ENCODE results near the gene AK5.
A peak's percentile ranks its signal among the peaks of the same experiment; 100 is the strongest.

AK5 gene, protein sequence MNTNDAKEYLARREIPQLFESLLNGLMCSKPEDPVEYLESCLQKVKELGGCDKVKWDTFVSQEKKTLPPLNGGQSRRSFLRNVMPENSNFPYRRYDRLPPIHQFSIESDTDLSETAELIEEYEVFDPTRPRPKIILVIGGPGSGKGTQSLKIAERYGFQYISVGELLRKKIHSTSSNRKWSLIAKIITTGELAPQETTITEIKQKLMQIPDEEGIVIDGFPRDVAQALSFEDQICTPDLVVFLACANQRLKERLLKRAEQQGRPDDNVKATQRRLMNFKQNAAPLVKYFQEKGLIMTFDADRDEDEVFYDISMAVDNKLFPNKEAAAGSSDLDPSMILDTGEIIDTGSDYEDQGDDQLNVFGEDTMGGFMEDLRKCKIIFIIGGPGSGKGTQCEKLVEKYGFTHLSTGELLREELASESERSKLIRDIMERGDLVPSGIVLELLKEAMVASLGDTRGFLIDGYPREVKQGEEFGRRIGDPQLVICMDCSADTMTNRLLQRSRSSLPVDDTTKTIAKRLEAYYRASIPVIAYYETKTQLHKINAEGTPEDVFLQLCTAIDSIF

GRCh38 chr1:77281491-77282186, at the start of gene AK5:
Gene AK5, plus strand, starts transcription at chr1:77282019. Its CDS starts 295 bp downstream, at chr1:77282314.
- DNase-seq (ENCODE audit: low read depth), result peak; percentile 22

GRCh38 chr1:77232829-77233228, 49.0 kb upstream of the AK5 start:
- no peak for DNase-seq (ENCODE audit: low read depth)

GRCh38 chr1:77234096-77234495, 47.7 kb upstream of the AK5 start:
- no peak for DNase-seq (ENCODE audit: low read depth)

DNA sequence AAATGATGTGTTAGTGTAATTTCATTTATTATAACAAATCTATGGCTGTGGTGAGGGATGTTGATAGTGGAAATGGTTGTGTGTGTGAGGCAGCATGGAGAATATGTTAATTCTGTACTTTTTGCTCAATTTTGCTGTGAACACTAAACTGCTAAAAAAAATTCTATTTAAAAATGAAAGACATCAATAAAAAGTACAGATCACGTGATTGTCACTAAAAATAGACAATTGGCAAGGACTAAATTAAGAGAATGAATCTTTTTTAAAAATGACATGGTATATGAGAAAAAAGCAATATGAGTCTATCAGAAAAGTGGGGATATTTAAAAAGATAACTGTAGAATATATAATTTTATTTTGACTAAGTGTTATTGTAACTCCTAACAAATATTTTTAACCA, 46.9 kb upstream of the AK5 start:
- no peak for DNase-seq (ENCODE audit: low read depth)

GRCh38 chr1:77238462-77238861, 43.4 kb upstream of the AK5 start:
- no peak for DNase-seq (ENCODE audit: low read depth)

- DNase-seq (ENCODE audit: low read depth), result no peak
Measured at GRCh38 chr1:77239311-77239710, 42.5 kb upstream of the AK5 start.

DNA sequence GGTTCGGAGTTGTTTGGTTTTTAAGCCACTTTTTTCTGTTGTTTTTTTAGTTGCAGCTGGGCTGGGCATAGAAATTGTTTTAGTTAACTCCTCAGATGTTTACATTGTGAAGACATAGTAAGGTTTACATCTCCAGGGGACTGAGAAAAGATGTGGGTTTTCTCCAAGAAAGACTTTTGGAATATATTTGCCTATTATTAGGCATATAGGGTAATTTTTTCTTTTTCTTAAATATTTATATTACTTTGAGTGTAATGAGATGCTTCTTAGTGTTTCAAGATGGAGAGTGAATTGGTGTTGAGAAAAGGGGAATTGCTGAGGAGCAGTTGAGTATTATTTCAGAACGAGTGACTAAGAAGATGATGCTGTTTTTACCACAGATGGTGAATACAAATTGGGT, 36.0 kb upstream of the AK5 start:
- DNase-seq (ENCODE audit: low read depth), result no peak

GRCh38 chr1:77250126-77250525, 31.7 kb upstream of the AK5 start:
- DNase-seq (ENCODE audit: low read depth), result no peak

- no peak for DNase-seq (ENCODE audit: low read depth)
Measured at GRCh38 chr1:77253211-77253610, 28.6 kb upstream of the AK5 start.

DNA sequence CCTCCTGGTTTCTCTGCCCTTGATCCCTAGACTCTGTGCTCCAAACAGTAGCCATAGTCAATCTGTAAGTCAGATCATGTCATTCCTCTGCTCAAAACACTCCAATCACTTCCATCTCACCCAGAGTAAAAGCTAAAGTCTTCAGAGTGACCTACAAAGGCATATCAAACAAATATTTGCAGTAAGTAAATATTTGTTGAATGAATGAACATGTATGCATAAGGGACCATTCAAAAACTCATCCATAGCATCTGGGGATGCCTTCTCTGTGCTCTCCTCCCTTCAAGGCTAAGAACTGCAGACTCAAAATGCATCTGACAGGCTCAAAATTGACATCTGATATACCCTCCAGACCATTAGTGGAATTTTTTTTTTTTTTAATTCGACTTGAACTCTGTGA, 18.1 kb upstream of the AK5 start:
- no peak for DNase-seq (ENCODE audit: low read depth)

GRCh38 chr1:77265180-77265579, 16.6 kb upstream of the AK5 start:
- DNase-seq (ENCODE audit: low read depth), result no peak

DNA sequence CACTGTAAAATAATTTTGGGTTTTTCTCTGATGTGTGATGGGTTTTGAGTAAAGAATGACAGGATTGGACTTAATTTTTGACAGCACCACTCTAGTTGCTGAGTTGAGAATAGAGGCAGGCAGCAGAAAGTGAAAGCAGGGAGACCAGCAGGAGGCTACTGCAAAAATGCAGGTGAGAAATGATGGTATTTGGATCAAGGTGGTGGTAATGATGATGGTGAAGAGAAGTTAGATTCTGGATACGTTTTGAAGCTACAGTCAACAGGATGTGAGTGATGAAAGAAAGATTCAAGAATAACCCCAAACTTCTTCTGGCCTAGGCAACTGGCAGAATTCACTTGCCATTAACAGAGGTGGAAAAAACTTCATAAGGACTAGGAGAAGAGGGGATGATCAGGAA, 14.8 kb upstream of the AK5 start:
- no peak for DNase-seq (ENCODE audit: low read depth)

- no peak for DNase-seq (ENCODE audit: low read depth)
Measured at GRCh38 chr1:77271852-77272580, 9.8 kb upstream of the AK5 start.

DNA sequence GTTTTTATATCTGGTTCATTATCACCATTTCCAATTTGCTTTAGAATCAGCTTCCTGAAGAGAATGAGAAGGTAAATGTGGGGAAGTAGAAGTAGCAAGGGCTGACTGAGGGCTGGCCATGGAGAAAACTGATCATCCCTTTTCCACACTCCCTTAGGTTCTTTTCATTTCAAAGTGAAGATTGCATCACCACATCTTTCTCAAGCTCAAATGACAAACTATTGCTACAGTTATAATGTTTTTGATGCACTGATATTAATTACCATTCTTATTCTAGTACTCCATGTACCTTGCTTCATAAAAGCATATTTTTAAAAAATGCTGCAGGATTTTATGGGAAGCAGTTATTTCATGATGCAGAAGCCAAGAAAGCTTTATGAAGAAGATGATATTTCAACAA, 7.9 kb upstream of the AK5 start:
- no peak for DNase-seq (ENCODE audit: low read depth)

DNA sequence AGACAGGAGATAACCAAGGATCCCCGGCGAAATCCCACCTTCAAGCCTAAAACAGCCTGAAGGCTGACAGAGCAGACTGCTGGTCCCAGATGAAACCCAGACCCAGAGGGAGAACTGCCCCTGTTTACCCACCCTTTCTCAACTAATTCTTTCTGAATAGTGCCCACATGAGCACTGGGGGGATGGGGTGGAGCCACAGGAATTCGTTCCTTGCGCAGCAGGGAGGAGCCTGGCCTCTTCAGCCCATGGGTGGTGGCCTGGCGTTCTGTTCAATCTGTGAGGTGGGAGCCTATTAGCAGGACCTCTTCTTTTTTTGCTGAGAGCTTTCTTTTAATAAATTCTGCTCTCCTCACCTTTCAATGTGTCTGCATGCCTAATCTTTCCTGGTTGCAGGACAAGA, 6.6 kb upstream of the AK5 start:
- DNase-seq (ENCODE audit: low read depth), result no peak

- no peak for DNase-seq (ENCODE audit: low read depth)
Measured at GRCh38 chr1:77276941-77277340, 4.9 kb upstream of the AK5 start.

DNA sequence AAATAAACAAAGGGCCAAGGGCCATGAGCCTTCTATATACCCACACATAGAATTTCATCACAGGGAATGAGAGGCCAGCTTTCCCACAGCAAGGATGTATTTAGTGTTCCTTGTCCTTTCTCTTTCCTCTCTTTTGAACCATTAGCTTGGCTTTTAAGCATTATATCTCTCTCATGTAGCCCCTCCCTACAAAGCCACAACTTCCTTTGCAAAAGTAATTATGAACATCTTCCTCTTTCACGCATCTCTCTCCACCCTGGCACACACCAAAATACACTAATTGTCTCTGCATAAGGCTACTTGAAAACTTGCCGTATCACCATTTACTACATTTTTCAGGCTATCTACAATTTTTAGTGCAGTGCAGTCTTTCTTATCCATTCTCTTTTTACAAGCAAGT, 1.9 kb upstream of the AK5 start:
- no peak for DNase-seq (ENCODE audit: low read depth)

DNA sequence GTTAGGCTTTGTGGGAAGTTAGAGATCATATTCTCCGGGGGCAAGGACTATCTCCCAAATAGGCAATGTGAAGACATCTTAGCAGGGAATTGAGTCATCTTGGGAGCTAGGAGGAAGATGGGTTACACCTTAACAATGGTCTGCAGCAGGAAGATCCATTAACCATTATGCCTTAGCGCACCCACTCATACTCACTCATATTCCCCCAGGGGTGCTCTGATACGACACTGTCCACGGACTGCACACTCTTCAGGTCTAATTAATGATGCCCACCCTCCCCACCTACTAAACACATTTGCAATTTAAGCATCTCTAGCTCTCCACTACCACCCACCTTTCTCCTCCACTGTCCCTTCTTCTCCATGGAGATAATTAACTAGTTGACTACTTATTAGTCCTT, 857 bp upstream of the AK5 start:
- no peak for DNase-seq (ENCODE audit: low read depth)

DNA sequence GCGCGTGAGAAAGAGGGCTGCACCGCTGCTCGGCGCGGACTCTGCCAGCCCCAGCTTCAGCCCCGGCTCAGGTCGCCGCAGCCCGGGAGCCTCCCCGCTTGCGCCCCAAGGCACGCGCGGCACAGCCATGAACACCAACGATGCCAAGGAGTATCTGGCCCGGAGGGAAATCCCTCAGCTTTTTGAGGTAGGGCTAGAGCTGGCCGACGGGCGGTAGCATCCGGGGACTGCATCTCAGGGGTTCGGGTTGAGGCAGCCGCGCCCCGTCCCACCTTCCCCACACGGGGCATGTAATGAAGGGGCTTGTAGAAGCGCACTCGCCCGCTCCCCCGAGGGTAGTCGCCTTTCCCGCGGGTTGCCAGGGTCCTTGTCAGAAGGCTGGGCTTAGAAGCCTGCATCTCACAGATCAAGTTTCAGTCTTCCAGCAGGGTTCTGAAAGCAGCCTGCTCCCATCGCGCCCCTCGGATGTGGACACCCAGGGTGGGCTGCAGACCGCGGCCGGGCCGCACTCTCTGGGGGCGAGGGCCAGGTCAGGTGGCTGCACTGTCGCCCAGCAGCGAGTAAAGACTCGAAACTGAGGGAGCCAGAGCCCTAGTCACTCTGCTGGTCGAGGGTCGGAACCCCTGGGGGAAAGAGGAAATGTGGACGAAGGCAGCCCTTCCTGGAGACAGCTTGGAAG, 507 bp downstream of the AK5 start:
- peak; percentile 1 for DNase-seq (ENCODE audit: low read depth)

- no peak for DNase-seq (ENCODE audit: low read depth)
Measured at GRCh38 chr1:77282866-77283539, 1.2 kb downstream of the AK5 start.

DNA sequence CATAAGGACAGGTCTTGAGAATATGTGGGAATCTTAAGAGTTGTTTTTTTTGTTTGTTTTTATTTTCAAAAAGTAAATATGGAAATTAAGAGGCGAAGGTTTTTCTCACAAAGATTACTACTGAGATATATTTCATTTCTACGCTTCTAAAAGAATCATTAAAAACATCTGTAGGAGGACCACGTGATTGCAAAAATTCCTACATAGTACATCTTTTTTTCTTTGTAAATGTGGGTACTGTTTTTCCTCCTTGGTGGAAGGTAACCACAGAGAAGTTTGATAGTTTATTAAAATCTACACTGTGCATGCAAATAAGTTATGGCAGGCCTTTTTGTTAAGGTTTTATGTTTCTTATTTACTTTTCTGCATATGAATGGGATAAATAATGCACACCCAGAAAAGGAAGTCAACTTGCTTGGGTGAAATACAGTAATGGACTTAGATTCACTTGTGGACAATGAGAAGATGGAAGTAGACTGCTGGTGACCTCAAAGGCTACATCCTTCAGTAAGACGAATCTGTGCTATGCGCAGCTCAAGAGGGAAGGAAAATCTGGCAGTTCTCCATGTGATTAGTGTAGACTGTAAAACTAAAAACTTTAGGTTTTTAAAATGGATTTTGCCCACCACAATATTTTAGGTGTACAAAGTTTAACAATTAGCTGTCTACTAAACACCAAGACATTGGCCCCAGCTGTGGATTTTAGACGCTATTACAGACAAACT, 2.0 kb downstream of the AK5 start:
- no peak for DNase-seq (ENCODE audit: low read depth)

Data from activated T-helper 9 cell treated with anti-CD3 and anti-CD28 coated beads, Interleukin-2, amount 50 U/mL, for 16 hours (primary cell).